ENCODE measurements around the gene COMT. TPM values are rescaled to one million over a fixed set of nuclear protein-coding genes. Genes with fewer than 3 reads are reported as not detected.

Gene COMT
- total RNA-seq, 1 experiment from 2014 or later = 96.0 TPM

DNA sequence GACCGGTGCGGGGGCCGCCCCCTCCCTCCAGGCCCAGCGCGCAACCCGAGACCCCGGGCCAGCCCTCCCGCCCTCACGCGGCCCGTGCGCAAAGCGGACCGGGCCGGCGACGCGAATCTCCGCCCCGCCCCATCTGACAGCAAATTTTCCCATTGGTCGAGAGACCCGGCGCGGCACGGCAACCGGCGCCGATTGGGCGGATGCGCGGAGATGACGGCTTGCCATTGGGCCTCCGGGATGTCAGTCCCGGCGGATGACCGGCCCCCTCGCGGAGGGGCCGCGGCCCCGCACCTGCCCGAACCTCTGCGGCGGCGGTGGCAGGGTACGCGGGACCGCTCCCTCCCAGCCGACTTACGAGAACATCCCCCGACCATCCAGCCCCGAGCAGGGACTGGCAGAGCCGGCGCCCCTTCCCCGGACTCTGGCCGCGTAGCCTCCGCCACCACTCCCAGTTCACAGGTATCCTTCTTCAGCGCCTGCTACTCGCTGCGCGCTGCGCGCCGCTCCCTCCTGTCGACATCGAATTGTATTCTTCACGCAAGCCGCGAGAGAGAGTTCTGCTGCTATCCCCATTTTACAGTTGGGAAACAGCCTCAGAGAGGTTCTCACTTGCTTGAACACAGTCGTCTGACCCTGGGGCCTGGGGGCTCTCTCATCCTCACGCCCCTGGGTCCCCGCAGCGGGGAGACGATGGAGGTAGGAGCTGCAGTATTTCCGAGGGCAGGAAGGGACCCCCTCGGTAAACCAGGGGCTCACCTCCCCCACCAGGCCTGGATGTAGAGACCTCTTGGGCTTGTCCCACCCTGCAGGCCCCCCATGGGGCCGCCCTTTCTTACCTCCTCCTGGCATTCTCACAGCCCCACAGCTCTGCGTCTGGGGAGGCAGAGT lies 75.4 kb downstream of the COMT start, which contains the start of gene ARVCF:
TSS of gene ARVCF (minus strand) at position 90 of the 888 bp plus-strand sequence. CDS start 26,029 bp downstream, outside the sequence.
- H3K4me1 Mint-ChIP-seq (ENCODE audit: low read depth, unreplicated experiment) = no peaks in the 10 kb centered on the region
- ChIA-PET POLR2A (no interaction called here), CTCF (no interaction called here)
- Histone ChIP-seq H3K9me3 (no peaks in the 10 kb centered on the region), H3K4me1 (peaks cover 13% of the 10 kb centered on the region), H3K36me3 (ENCODE audit: control insufficient read depth, insufficient read depth, low read length) (no peaks in the 10 kb centered on the region), H3K4me3 (ENCODE audit: low read depth, low read length) (peak within 1 kb of the TSS; percentile 57), H3K27me3 (replicated peaks; ENCODE audit: control insufficient read depth, insufficient read depth, low read length) (no peaks in the 10 kb centered on the region; the same call in 1 of the 2 replicates)
- DNase-seq = peak; percentile 90 to 96
- intact Hi-C loops (cut with micrococcal nuclease; ENCODE audit: unreplicated experiment) = loop anchor here (2.0 to 5.0 kb wide), 2 partner anchors 46 to 65 kb away; partner anchors contain the start of gene DGCR8
- H3K27me3 Mint-ChIP-seq (ENCODE audit: insufficient read depth, unreplicated experiment) = no peaks in the 10 kb centered on the region
- no peak within 1 kb of the TSS for H3K27ac Mint-ChIP-seq (ENCODE audit: unreplicated experiment)
- H3K4me3 Mint-ChIP-seq (ENCODE audit: unreplicated experiment) = peak within 1 kb of the TSS; percentile 85
- no TSS peak for BruUV-seq (replicated peaks)
- H3K9me3 Mint-ChIP-seq (ENCODE audit: unreplicated experiment) = no peaks in the 10 kb centered on the region
- H3K36me3 Mint-ChIP-seq (ENCODE audit: insufficient read depth, unreplicated experiment) = peaks cover 5% of the 10 kb centered on the region
- TF ChIP-seq, protein P1, sequence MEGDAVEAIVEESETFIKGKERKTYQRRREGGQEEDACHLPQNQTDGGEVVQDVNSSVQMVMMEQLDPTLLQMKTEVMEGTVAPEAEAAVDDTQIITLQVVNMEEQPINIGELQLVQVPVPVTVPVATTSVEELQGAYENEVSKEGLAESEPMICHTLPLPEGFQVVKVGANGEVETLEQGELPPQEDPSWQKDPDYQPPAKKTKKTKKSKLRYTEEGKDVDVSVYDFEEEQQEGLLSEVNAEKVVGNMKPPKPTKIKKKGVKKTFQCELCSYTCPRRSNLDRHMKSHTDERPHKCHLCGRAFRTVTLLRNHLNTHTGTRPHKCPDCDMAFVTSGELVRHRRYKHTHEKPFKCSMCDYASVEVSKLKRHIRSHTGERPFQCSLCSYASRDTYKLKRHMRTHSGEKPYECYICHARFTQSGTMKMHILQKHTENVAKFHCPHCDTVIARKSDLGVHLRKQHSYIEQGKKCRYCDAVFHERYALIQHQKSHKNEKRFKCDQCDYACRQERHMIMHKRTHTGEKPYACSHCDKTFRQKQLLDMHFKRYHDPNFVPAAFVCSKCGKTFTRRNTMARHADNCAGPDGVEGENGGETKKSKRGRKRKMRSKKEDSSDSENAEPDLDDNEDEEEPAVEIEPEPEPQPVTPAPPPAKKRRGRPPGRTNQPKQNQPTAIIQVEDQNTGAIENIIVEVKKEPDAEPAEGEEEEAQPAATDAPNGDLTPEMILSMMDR (IDR thresholded peaks at IDR 0.05; ENCODE audit: insufficient read depth in 1 of 2, low read depth in 1 of 2, low read length in 1 of 2, severe bottlenecking in 1 of 2, unreplicated experiment in 1 of 2) = peak in 1 of 2 experiments; percentile 24

DNA sequence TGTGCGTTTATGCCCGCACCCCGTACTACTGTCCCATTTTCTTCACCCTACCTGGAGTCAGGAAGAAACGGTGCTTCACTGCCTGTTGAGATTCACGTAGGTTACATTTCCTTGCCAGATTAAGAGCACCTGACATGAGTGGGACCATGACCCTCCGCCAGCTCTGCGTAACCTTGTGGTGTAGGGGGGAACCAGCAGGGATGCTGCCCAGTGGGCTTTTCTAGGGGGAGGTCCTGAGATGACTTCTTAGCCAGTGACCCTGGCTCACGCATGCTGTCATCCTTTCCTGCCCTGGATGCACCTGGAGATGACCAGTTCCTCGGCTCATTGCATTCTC lies 76.0 kb downstream of the COMT start:
- no peaks in the 10 kb centered on the region; the same call in 1 of the 2 replicates for H3K27me3 ChIP-seq (replicated peaks; ENCODE audit: control insufficient read depth, insufficient read depth, low read length)
- intact Hi-C loops (cut with micrococcal nuclease; ENCODE audit: unreplicated experiment) = loop anchor here (2.0 to 5.0 kb wide), 2 partner anchors 47 to 65 kb away; partner anchors contain the start of gene DGCR8

DNA sequence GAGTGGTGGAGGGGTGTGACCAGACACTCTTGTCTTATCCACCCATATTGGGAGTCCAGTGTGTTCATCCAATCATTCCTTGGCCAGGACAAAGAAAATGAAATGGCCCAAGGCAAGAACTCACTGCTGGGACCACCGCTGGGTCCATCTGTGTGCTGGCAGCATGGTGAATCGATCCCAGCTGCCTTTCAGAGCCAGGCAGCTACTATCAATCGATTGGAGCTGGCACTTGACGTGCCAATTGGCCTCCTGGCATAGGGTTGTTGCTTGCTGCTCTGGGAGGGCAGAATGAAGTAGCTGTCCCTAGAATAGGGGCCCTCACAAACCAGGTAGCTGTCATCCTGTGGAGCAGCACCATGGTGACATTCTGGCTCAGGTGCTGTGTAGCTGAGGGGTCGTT lies 76.4 kb downstream of the COMT start:
- Histone ChIP-seq H3K36me3 (ENCODE audit: control insufficient read depth, insufficient read depth, low read length) (no peaks in the 10 kb centered on the region), H3K4me1 (peaks cover 16% of the 10 kb centered on the region), H3K4me3 (ENCODE audit: low read depth, low read length) (no peak overlapping the region), H3K27me3 (replicated peaks; ENCODE audit: control insufficient read depth, insufficient read depth, low read length) (no peaks in the 10 kb centered on the region; the same call in 1 of the 2 replicates), H3K9me3 (no peaks in the 10 kb centered on the region)
- intact Hi-C loops (cut with micrococcal nuclease; ENCODE audit: unreplicated experiment) = loop anchor here (5.0 kb wide), 1 partner anchor 64 kb away; the partner anchor contains the start of gene DGCR8
- H3K27me3 Mint-ChIP-seq (ENCODE audit: insufficient read depth, unreplicated experiment) = no peaks in the 10 kb centered on the region
- no peaks in the 10 kb centered on the region for H3K9me3 Mint-ChIP-seq (ENCODE audit: unreplicated experiment)
- no peak overlapping the region for H3K27ac Mint-ChIP-seq (ENCODE audit: unreplicated experiment)
- DNase-seq = no peak
- TF ChIP-seq, protein P1 (IDR thresholded peaks at IDR 0.05; ENCODE audit: insufficient read depth in 1 of 2, low read depth in 1 of 2, low read length in 1 of 2, severe bottlenecking in 1 of 2, unreplicated experiment in 1 of 2) = no peak
- peak overlapping the region; percentile 85 for H3K4me3 Mint-ChIP-seq (ENCODE audit: unreplicated experiment)
- no TSS peak for BruUV-seq (replicated peaks)
- H3K4me1 Mint-ChIP-seq (ENCODE audit: low read depth, unreplicated experiment) = no peaks in the 10 kb centered on the region
- ChIA-PET POLR2A (no interaction called here), CTCF (no interaction called here)
- H3K36me3 Mint-ChIP-seq (ENCODE audit: insufficient read depth, unreplicated experiment) = peaks cover 7% of the 10 kb centered on the region

More for the DNA sequence above, 76.0 kb downstream of the COMT start:
- DNase-seq = no peak
- Mint-ChIP-seq H3K9me3 (ENCODE audit: unreplicated experiment) (no peaks in the 10 kb centered on the region), H3K27ac (ENCODE audit: unreplicated experiment) (no peak overlapping the region), H3K4me3 (ENCODE audit: unreplicated experiment) (peak overlapping the region; percentile 85), H3K4me1 (ENCODE audit: low read depth, unreplicated experiment) (no peaks in the 10 kb centered on the region), H3K27me3 (ENCODE audit: insufficient read depth, unreplicated experiment) (no peaks in the 10 kb centered on the region), H3K36me3 (ENCODE audit: insufficient read depth, unreplicated experiment) (peaks cover 7% of the 10 kb centered on the region)
- CTCF ChIA-PET = no interaction called here
- Histone ChIP-seq H3K4me3 (ENCODE audit: low read depth, low read length) (no peak overlapping the region; the same call in 1 of the 2 replicates), H3K4me1 (peaks cover 16% of the 10 kb centered on the region), H3K36me3 (ENCODE audit: control insufficient read depth, insufficient read depth, low read length) (no peaks in the 10 kb centered on the region), H3K9me3 (no peaks in the 10 kb centered on the region)
- TF ChIP-seq, protein P1 (IDR thresholded peaks at IDR 0.05; ENCODE audit: insufficient read depth in 1 of 2, low read depth in 1 of 2, low read length in 1 of 2, severe bottlenecking in 1 of 2, unreplicated experiment in 1 of 2) = no peak
- POLR2A ChIA-PET = no interaction called here
- no TSS peak for BruUV-seq (replicated peaks)

Small RNAs within 50 kb of the gene (microRNA-seq; reads per million reads assigned to microRNA genes)
- not detected for gene MIR4761

Other genes with a start within 250 kb of the COMT start
- 1.00 and 1.3 TPM in 2 replicates for gene SEPTIN5, start 227.3 kb upstream of the COMT start, total RNA-seq (2022)
- gene GP1BB, start 218.2 kb upstream of the COMT start, total RNA-seq (2022) = 0.39 and 1.0 TPM in 2 replicates
- 4.2 and 5.3 TPM in 2 replicates for gene TBX1, start 181.0 kb upstream of the COMT start, total RNA-seq (2022)
- 13.4 and 15.8 TPM in 2 replicates for gene GNB1L, start 86.9 kb upstream of the COMT start, total RNA-seq (2022)
- gene RTL10, start 86.9 kb upstream of the COMT start, total RNA-seq (2022) = 27.5 and 29.7 TPM in 2 replicates
- gene TXNRD2, start within 50 bp of the COMT start, total RNA-seq (2022) = 44.8 and 47.0 TPM in 2 replicates
- 9.8 and 12.0 TPM in 2 replicates for gene ARVCF, start 75.1 kb downstream of the COMT start, total RNA-seq (2022)
- gene TANGO2, start 79.3 kb downstream of the COMT start, total RNA-seq (2022) = 23.9 and 26.6 TPM in 2 replicates
- 53.1 and 60.0 TPM in 2 replicates for gene DGCR8, start 138.5 kb downstream of the COMT start, total RNA-seq (2022)
- gene RANBP1, start 174.3 kb downstream of the COMT start, total RNA-seq (2022) = 365 and 385 TPM in 2 replicates
- 41.1 and 43.0 TPM in 2 replicates for gene TRMT2A, start 175.5 kb downstream of the COMT start, total RNA-seq (2022)
- gene ZDHHC8, start 190.0 kb downstream of the COMT start, total RNA-seq (2022) = 39.9 and 45.7 TPM in 2 replicates
- not detected in 2 replicates for gene CCDC188, start 209.3 kb downstream of the COMT start, total RNA-seq (2022)

Measured in Caco-2 (cell line).